ENCODE results near the gene TMEM218.
A peak's percentile ranks its signal among the peaks of the same experiment; 100 is the strongest.

TMEM218 gene

DNA sequence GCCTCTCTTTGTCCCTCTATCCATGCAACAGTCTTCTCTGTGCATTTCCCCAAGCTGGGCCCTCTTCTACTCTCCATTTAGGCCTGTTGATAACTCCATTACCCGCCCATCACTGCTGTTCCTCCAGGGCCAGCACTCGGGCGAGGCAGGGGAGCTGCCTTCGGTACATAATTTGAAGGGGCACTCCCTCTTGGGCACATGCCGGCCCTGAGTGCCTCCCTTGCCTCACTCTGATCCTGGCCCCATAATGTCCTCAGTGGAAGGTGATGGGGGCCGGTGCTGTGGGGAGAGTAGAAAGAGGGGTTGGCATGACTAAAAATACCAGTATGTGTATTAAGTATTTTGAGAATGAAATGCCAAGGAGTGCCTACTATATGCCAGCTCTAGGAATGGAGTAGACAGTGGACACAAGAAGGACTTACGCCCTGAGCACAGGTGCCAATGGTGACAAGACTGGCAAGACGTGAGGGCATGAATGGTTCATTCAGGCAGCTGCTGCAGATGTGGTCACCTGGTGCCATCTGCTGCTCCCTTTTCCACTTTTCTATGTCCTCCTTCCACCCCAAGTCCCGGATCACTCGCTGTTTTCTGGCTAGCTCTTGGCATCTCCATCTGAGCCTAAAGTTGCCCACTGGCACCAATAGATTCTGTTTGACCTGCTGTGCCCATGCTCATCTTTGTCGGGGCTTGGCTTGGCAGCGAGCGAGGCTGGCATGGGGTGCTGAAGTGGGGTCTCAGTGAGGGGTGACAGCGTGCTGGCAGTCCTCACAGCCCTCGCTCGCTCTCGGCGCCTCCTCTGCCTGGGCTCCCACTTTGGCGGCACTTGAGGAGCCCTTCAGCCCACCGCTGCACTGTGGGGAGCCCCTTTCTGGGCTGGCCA, 22.6 kb downstream of the TMEM218 start:
- TF ChIP-seq, protein P1, sequence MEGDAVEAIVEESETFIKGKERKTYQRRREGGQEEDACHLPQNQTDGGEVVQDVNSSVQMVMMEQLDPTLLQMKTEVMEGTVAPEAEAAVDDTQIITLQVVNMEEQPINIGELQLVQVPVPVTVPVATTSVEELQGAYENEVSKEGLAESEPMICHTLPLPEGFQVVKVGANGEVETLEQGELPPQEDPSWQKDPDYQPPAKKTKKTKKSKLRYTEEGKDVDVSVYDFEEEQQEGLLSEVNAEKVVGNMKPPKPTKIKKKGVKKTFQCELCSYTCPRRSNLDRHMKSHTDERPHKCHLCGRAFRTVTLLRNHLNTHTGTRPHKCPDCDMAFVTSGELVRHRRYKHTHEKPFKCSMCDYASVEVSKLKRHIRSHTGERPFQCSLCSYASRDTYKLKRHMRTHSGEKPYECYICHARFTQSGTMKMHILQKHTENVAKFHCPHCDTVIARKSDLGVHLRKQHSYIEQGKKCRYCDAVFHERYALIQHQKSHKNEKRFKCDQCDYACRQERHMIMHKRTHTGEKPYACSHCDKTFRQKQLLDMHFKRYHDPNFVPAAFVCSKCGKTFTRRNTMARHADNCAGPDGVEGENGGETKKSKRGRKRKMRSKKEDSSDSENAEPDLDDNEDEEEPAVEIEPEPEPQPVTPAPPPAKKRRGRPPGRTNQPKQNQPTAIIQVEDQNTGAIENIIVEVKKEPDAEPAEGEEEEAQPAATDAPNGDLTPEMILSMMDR (conservative IDR thresholded peaks at IDR 0.05): 0 out of 2 replicates have a peak, but pooled peaks have one; percentile 47

GRCh38 chr11:125088123-125088522, 23.3 kb downstream of the TMEM218 start:
- TF ChIP-seq, protein P1 (conservative IDR thresholded peaks at IDR 0.05): no peak

More for the DNA sequence above, 22.6 kb downstream of the TMEM218 start:
- no peak overlapping the region for H3K27ac ChIP-seq

GRCh38 chr11:125086633-125087296, 24.7 kb downstream of the TMEM218 start:
- TF ChIP-seq, protein P1 (conservative IDR thresholded peaks at IDR 0.05): no peak
- no peak overlapping the region for H3K27ac ChIP-seq

More at GRCh38 chr11:125088123-125088522, 23.3 kb downstream of the TMEM218 start:
- no peak overlapping the region for H3K27ac ChIP-seq

DNA sequence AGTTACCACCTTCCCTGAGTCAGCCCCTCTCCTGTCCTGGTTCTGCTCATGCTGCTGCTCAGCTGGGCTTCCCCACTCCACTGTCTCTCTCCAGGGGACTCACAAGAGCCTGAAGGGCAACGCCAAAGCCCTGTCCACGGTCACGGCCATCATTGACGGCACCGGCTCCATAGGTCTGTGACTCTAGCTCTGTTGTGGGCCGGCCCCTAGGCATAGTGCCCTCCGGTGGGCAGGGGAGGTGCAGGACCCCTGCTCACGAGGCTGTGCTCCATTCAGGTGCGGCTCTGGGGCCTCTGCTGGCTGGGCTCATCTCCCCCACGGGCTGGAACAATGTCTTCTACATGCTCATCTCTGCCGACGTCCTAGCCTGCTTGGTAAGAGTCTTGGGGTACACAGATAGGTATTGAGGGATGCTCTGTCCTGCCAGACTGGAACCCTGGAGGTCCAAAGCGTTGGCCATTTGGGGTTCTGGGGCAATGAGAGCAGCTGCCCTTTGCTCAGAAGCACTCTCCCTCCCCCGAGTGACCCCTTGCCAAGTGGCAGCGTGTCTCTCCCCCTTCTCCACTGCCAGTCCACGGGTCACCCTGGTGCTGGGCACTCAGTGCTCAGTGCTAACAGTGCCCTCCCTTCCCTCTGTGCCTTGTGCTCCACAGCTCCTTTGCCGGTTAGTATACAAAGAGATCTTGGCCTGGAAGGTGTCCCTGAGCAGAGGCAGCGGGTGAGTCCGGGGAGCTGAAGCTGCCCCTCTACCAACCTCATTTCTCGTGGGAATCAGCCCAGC, 25.9 kb downstream of the TMEM218 start:
- no peak overlapping the region for H3K27ac ChIP-seq
- TF ChIP-seq, protein P1 (conservative IDR thresholded peaks at IDR 0.05): no peak

GRCh38 chr11:125084761-125085231, 26.6 kb downstream of the TMEM218 start:
- TF ChIP-seq, protein P1 (conservative IDR thresholded peaks at IDR 0.05): no peak
- no peak overlapping the region for H3K27ac ChIP-seq

DNA sequence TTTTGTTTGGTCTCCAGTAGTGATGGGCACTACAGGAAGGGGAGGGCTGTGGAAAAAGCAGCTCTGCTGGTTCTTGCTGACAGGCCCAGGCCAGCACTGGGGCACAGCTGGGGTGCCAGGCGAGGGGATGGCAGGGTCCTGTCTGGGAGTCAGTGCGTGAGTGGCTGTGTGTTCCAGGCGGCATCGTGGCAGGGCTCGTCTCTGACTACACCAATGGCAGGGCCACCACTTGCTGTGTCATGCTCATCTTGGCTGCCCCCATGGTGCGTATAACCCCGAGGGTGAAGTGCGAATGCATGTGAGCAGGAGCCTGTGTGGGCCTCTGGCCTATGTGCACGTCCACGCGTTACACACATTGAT, 27.4 kb downstream of the TMEM218 start:
- TF ChIP-seq, protein P1 (conservative IDR thresholded peaks at IDR 0.05): no peak
- H3K27ac ChIP-seq: no peak overlapping the region
